ENCODE data around the gene ATP2B2. TPM values are rescaled to one million over a fixed set of nuclear protein-coding genes. Genes with fewer than 3 reads are reported as not detected.

ATP2B2 gene
- total and polyA plus RNA-seq, 2 experiments from 2014 or later, result 0.42 to 0.63 TPM

- H3K4me3 ChIP-seq, result no peak overlapping the region
- H3K27ac ChIP-seq (ENCODE audit: low read depth), result no peak overlapping the region
- H3K27me3 Mint-ChIP-seq (ENCODE audit: insufficient read depth, low read depth, poor library complexity), result peaks cover 8% of the 10 kb centered on the region
- no peak overlapping the region for H3K27ac Mint-ChIP-seq
- no peak overlapping the region for H3K4me3 Mint-ChIP-seq
- H3K4me1 ChIP-seq (ENCODE audit: insufficient read depth), result no peaks in the 10 kb centered on the region
- no peaks in the 10 kb centered on the region for H3K79me2 ChIP-seq (replicated peaks; ENCODE audit: insufficient read depth)
- H3K27me3 ChIP-seq (ENCODE audit: insufficient read depth), result no peaks in the 10 kb centered on the region
- H3F3A ChIP-seq (replicated peaks; ENCODE audit: low read depth), result no peaks in the 10 kb centered on the region
- H3K9me3 Mint-ChIP-seq, result no peaks in the 10 kb centered on the region; the same call in 2 of the 3 replicates
- TF ChIP-seq STAT1 (IDR thresholded peaks at IDR 0.05; ENCODE audit: unreplicated experiment), result no peak
- TF ChIP-seq EZH2phosphoT487 (IDR thresholded peaks at IDR 0.05; ENCODE audit: unreplicated experiment), result no peak
- TF ChIP-seq, protein P1, sequence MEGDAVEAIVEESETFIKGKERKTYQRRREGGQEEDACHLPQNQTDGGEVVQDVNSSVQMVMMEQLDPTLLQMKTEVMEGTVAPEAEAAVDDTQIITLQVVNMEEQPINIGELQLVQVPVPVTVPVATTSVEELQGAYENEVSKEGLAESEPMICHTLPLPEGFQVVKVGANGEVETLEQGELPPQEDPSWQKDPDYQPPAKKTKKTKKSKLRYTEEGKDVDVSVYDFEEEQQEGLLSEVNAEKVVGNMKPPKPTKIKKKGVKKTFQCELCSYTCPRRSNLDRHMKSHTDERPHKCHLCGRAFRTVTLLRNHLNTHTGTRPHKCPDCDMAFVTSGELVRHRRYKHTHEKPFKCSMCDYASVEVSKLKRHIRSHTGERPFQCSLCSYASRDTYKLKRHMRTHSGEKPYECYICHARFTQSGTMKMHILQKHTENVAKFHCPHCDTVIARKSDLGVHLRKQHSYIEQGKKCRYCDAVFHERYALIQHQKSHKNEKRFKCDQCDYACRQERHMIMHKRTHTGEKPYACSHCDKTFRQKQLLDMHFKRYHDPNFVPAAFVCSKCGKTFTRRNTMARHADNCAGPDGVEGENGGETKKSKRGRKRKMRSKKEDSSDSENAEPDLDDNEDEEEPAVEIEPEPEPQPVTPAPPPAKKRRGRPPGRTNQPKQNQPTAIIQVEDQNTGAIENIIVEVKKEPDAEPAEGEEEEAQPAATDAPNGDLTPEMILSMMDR (conservative IDR thresholded peaks at IDR 0.05; ENCODE audit: low read depth in 2 of 2), result no peak
- no peak for TF ChIP-seq EZH2 (IDR thresholded peaks at IDR 0.05; ENCODE audit: low read depth, unreplicated experiment)
- TF ChIP-seq ZNF114 (CRISPR knock-in tag; IDR thresholded peaks at IDR 0.05), result no peak
- H2AFZ ChIP-seq, result no peak overlapping the region
- no peaks in the 10 kb centered on the region for H3K9me2 ChIP-seq (ENCODE audit: insufficient read depth)
- peaks cover 45% of the 10 kb centered on the region for H3K36me3 ChIP-seq (ENCODE audit: insufficient read depth)
- H3K36me3 Mint-ChIP-seq (ENCODE audit: low read depth), result peaks cover 88% of the 10 kb centered on the region
- ATAC-seq (no peak), DNase-seq (ENCODE audit: low spot score) (no peak)
- H4K20me1 ChIP-seq (replicated peaks; ENCODE audit: insufficient read depth), result peaks cover 19% of the 10 kb centered on the region
- H3K4me1 Mint-ChIP-seq, result peaks cover 3% of the 10 kb centered on the region; the same call in 1 of the 3 replicates
- no peak overlapping the region for H3K4me2 ChIP-seq
Measured at GRCh38 chr3:10308678-10309077, 196.7 kb downstream of the ATP2B2 start.

GRCh38 chr3:10306156-10306555 lies 199.2 kb downstream of the ATP2B2 start:
- no peaks in the 10 kb centered on the region for H3K4me1 ChIP-seq (ENCODE audit: insufficient read depth)
- peaks cover 7% of the 10 kb centered on the region for H3K27me3 Mint-ChIP-seq (ENCODE audit: insufficient read depth, low read depth, poor library complexity)
- H4K20me1 ChIP-seq (replicated peaks; ENCODE audit: insufficient read depth), result peaks cover 15% of the 10 kb centered on the region
- TF ChIP-seq, protein P1 (conservative IDR thresholded peaks at IDR 0.05; ENCODE audit: low read depth in 2 of 2), result no peak
- TF ChIP-seq STAT1 (IDR thresholded peaks at IDR 0.05; ENCODE audit: unreplicated experiment), result no peak
- TF ChIP-seq CREB1 (CRISPR knock-in tag; IDR thresholded peaks at IDR 0.05; ENCODE audit: low read depth), result no peak
- no peak for TF ChIP-seq EZH2phosphoT487 (IDR thresholded peaks at IDR 0.05; ENCODE audit: unreplicated experiment)
- TF ChIP-seq ETS1 (IDR thresholded peaks at IDR 0.05), result no peak
- no peak for TF ChIP-seq NANOG (IDR thresholded peaks at IDR 0.05; ENCODE audit: borderline replicate concordance)
- TF ChIP-seq EZH2 (IDR thresholded peaks at IDR 0.05; ENCODE audit: low read depth, unreplicated experiment), result no peak
- no peak for TF ChIP-seq ZNF114 (CRISPR knock-in tag; IDR thresholded peaks at IDR 0.05)
- TF ChIP-seq ZNF462 (CRISPR knock-in tag; IDR thresholded peaks at IDR 0.05), result no peak
- TF ChIP-seq JUNB (IDR thresholded peaks at IDR 0.05; ENCODE audit: unreplicated experiment), result no peak

More at GRCh38 chr3:10306156-10306555, 199.2 kb downstream of the ATP2B2 start:
- H3K4me3 Mint-ChIP-seq, result no peak overlapping the region
- no peaks in the 10 kb centered on the region for H3K79me2 ChIP-seq (replicated peaks; ENCODE audit: insufficient read depth)
- DNase-seq (ENCODE audit: low spot score), result no peak
- no peaks in the 10 kb centered on the region for H3K27me3 ChIP-seq (ENCODE audit: insufficient read depth)
- no peak overlapping the region for H3K4me3 ChIP-seq
- no peak for ATAC-seq
- H3K27ac ChIP-seq (ENCODE audit: low read depth), result no peak overlapping the region
- peaks cover 59% of the 10 kb centered on the region for H3K36me3 ChIP-seq (ENCODE audit: insufficient read depth)
- peaks cover 3% of the 10 kb centered on the region; the same call in 1 of the 3 replicates for H3K4me1 Mint-ChIP-seq
- no peak overlapping the region for H2AFZ ChIP-seq
- no peaks in the 10 kb centered on the region for H3F3A ChIP-seq (replicated peaks; ENCODE audit: low read depth)
- H3K9me2 ChIP-seq (ENCODE audit: insufficient read depth), result no peaks in the 10 kb centered on the region
- H3K9me3 Mint-ChIP-seq, result no peaks in the 10 kb centered on the region; the same call in 2 of the 3 replicates
- H3K27ac Mint-ChIP-seq, result no peak overlapping the region
- no peak overlapping the region for H3K4me2 ChIP-seq
- H3K36me3 Mint-ChIP-seq (ENCODE audit: low read depth), result peaks cover 90% of the 10 kb centered on the region

All from GM23338 (cell line).